DMS114 treated with DMSO at 0.1 percent for 48 hours (cell line): Measurements from ENCODE around the gene OSBPL10.
"Not testable (repeated sequence)": the region's sequence is repeated elsewhere in the genome, so short reads cannot be mapped to it uniquely, and the experiment has no call there.

Experiments used
- DNase-seq: peaks from one replicate; lab custom pipeline; 2025; ENCODE audit not compliant: unreplicated experiment; lab: John Stamatoyannopoulos, UW

Gene OSBPL10

DNA sequence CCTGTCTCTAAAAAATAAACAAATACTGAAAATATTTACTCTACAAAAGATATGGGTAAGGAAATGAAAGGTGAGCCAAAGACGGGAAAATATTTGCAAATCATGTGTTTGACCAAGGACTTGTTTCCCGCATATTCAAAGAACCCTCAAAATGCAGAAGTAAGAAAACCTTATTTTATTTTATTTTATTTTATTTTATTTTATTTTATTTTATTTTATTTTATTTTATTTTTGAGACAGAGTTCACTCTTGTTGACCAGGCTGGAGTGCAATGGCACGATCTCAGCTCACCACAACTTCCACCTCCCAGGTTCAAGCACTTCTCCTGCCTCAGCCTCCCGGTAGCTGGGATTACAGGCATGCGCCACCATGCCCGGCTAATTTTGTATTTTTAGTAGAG is 11.9 kb upstream of the OSBPL10 start:
- not testable (repeated sequence) for DNase-seq

DNA sequence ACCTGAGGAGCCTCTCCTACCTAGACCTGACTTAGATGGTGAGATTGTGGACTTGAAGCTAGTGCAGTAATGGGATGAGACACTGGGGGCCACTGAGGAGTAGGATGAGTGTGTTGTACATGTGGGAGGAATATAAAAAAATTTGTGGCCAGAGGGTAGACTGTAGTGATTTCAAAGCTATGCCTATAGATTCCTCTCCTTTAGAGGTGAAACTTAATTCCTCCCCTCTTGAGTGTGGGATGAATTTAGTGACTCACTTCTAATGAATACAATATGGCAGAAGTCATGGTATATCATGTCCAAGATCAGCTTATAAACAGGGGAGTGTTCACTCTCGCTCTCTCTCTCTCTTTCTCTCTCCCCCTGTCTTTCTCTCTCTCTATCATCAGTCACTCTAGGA is 7.2 kb upstream of the OSBPL10 start:
- no peak for DNase-seq

DNA sequence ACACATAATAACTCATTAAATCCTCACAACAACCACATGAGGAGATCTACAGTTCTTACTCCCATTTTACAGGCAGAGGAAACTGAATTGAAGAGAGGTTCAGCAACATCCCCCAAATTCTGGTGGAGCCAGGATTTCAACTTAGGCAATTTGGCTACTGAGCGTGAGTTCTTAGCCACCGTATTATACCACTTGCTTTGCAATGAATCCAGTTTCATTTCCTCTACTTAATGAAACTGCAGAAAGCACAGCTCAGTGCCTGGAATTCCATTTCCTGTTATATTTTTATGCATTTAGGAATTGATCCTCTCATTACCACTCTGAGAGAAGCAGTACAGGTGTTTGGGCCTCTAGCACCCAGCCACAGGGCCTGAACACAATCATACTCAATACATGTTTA is 4.8 kb upstream of the OSBPL10 start:
- no peak for DNase-seq

DNA sequence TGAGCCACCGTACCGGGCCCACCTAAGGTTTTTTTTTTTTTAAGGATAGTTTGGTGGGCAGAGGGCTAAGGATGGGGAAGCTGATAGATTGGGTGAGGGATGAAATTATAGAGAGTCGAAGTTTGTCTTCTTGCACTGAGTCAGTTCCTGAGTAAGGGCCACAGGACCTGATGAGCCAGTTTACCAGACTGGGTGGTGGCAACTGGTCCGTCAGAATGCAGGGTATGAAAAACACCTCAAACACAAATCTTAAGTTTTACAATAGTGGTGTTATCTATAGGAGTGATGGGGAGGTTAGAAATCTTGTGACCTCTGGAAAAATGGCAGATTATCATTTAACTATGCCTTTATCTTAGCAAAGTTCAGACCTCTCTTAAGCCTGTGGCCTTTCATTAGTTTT is 3.3 kb upstream of the OSBPL10 start:
- DNase-seq: no peak

DNA sequence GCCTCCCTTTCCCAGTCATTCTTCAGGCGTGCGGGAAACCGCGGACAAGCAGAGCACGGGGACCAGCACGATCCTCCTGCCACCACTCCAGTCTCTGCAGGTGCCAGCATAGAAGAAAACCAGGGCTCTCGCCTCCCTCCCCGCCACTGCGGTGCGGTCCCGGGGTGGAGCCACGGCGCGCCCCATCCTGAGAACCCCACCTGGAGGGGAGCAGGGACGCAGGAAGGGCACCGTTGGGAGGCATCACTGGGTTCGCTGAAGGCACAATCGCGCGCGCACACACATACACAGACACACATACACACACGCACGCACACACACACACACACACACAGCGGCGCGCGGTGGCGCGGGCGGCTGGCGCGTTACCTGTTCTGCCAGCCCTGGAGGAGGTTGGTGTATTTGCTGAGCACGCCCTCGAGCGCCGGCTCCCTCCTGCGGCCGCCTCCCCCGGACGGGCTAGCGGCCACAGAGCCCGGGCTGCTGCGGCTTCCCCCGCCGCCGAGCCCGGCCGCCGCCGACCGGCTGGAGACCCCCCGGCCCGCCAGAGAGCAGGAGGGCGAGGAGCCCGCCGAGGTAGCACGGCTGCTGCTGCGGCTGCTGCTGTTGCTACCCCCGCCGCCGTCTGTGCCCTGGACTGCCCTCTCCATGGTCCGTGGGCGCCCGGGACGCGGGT is 394 bp downstream of the OSBPL10 start:
- no peak for DNase-seq

DNA sequence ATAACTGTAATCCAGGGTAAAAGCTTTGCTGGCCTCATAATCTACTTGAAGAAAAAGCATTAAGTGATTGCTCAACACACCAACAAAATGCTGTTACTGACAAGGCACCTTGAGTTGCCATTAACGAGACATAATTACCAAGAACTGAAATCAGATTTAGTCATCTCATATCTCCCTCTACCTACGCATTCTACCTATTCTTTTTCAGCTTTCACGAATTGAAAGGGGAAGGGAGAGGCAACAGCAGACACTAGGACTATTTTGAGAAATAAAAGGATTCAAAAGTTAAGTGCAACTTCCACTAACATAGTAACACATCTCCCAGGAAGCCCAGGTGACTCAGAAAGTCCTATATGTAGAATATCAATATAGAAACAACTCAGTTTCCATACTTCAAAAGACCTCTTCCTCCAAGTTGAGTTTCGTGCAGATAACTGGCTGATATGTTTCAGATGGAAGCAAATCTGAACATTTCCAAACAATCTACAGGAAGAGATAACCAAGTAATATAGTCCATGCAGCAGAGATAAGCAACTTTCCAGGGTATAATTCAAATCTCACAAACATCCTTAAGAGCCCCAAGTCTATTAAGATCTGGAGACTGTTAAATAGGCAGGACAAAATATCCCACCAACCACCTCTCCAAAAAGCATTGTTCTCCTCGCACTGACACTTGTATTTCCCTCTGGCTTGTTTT is 1.9 kb downstream of the OSBPL10 start:
- DNase-seq: no peak

DNA sequence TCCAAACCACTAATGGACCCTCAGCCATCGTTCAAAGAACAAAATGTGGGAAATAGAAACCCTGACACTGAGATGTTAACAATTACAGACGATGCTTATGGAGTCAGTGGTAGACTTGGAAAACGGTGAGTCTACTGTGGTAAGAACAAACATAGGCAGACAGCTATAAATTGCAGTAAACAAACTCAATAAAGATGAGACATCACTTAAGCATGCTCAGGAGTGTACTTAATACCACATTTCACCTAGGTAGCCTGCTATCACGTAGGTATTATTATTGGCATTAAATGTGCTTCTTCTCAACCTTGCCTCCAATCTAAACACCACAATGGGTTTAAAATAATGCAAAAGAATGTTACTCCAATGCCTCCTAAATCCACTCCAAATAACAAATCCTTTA is 2.5 kb downstream of the OSBPL10 start:
- DNase-seq: no peak

DNA sequence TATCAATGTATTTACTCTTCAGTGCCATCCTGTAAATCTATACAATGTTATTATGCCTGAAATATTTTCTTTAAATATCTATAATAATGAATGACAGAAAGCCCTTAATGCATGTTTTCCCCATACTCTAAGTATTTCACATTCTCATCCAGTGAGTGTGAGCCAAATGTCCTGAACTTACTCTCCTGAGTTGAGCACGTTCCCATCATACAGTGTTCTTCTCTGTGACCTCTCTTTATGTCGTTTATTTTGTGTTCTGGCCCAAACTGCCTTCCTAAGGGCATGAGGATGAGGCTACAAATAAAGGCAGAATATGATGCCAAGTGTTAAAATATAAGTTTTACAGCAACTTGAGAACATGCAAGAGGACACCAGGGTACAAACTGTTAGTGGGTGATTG is 3.3 kb downstream of the OSBPL10 start:
- DNase-seq: no peak

DNA sequence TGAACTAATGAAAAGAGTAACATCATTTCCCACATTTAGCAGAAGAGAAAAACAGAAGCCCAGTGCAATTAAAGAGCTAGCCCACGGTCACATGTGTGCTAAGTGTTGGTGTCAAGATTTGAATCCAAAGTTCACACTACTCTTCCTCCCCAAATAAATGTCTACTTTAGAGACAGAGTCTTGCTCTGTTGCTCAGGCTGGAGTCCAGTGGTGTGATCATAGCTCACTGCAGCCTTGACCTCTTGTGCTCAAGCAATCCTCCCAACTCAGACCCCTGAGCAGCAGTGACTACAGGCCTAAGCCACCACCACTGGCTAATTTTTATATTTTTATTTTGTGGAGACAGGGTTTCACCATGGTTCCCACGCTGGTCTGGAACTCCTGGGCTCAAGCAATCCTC is 4.8 kb downstream of the OSBPL10 start:
- DNase-seq: no peak

DNA sequence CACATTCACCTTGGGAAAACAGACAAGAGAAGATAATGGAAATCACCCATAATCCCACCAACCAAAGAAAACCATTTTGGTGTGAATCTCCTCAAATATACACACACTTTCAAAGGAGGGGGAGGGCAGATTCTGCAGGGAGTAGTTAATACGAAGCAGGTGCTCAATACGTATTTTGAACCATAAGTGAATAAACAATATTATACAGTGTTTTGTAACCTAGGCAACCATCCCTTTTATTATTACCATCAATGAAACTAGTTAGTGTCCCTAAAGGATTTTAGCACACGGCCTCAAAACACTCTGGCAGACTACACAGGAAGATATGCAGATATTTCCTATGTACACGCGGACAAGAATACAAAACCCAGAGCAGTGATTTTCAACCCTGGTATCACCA is 6.1 kb downstream of the OSBPL10 start:
- DNase-seq: no peak

DNA sequence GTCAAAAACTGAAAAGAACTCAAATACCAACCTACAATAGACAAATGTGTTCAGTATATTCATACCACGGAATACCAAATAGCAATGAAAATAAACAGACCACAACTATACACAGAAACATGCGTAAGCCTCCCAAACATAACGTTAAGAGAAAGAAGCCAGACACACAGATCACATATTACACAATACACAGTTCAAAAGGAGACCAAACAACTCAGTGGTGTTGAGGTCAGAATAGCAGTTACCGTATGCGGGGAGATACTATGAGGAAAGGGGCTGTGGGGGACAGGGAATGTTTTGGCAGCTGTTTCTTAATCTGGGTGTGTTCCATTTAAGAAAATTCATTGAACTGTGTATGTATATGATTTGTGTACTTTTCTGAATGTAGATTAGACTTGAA is 6.6 kb downstream of the OSBPL10 start:
- no peak for DNase-seq

DNA sequence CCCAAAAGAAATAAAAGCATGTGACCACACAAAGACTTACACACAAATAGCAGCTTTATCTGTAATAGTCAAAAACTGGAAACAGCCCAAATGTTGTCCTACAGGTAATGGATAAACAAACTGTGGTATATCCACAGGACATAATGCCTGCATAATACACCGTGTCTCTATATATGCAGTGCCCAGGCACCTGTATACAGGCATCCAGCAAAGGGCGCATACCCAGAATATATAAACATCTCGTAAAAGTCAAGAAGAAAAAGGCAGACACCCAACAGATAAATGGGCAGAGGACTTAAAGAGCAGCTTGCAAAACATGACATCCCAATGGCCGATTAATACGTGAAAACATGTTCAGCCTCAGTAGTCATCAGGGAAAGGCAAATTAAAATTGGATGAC is 7.2 kb downstream of the OSBPL10 start:
- no peak for DNase-seq

DNA sequence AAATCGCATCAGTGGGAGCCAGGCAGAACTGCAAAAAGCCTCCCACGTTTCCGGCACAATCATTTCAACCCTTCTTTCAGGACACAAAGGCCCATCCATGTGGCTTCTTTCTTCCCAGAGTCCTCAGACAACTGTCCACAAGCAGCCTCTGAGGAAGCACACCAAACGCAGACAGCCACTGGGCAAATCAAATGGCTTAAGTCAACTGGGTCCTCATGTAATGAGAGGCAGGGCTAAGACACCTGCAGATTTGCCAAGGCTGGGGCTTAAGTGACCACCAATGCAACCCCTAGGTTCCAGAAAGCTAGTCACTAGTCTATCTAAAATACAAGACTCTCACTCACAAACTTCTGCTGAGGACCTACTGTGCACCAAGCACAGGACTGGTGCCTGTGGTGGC is 8.0 kb downstream of the OSBPL10 start:
- no peak for DNase-seq

DNA sequence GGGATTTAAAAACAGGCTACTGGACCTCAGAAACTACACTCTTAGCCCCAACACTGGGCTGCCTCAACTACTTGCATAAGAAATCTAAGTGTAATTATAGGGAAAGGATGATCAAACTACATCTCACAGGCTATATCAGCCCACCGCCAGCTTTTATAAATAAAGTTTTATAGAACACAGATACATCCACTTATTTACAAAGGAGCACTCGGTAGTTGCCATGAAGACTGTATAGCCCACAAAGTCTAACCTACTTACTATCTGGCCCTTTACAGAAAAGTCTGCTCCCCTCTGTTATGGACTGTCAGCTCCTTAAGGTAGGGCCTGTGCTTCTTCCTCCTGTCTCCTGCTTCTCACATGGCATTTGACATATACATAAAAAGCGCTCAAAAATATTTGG is 9.5 kb downstream of the OSBPL10 start:
- DNase-seq: no peak

DNA sequence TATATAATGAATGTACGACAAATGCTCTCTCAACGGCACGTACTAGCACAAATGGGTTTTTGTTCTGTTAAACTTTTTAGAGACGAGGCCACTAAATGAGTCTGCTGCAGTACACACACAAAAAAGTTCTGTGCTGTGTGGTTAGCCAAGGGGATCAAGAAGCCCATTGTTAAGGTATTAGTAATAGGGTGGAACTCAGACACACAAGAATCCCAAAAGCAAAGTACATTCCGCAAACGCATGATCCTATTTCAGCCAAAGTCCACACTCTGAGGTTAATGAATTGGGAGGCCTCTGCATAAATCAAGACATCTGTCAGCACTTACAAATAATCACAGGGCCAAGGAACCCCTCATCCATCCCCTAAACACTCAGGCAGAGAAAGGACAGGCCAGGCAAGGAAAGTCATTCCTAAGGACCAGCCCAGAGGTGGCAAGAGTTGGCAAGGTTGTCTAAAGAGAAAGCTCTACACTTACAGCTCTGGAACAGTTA is 12.1 kb downstream of the OSBPL10 start:
- peak; percentile 57 for DNase-seq

DNA sequence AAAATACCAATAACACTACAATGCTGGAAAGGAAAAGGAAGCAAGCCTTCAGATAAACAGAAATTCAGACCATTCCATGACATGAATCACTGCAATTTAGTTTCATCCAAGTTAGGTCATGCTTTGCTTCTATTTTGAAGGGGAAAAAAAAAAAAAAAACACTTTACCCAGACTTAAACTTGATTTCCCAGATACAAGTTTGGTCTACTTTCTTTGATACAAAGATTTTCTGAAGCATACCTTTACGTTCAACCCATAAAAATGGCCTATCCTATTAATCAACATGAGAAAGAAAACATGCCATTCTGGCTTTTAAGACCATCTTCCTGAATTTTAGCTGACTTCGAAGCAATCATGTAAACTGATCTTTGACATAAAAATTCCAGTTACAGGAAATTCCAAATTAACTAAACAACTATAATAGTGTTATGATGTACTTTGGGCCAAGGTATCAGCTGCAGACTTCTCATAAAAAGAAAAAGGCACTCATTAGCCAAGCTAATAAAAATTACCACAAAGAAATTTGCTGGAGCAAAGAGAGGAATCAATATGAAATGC is 12.6 kb downstream of the OSBPL10 start:
- peak; percentile 40 for DNase-seq

DNA sequence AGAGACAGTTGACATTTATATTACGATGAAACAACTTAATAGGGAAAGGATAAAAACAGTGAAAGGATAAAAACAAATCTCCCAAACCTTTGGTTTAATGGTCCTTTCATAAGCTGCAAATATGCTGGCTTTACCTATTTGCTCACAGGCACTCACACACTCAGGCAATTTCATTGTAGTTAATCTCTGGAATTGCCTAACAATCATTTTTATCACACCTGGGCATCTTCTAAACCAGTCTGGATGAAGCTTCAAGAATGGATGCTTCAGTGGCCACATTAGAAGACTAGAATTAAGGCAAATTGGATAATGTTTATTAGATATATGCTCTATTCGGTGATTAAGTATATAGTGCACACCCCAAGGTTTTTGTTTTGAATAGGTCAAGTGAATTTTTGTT is 13.5 kb downstream of the OSBPL10 start:
- no peak for DNase-seq

DNA sequence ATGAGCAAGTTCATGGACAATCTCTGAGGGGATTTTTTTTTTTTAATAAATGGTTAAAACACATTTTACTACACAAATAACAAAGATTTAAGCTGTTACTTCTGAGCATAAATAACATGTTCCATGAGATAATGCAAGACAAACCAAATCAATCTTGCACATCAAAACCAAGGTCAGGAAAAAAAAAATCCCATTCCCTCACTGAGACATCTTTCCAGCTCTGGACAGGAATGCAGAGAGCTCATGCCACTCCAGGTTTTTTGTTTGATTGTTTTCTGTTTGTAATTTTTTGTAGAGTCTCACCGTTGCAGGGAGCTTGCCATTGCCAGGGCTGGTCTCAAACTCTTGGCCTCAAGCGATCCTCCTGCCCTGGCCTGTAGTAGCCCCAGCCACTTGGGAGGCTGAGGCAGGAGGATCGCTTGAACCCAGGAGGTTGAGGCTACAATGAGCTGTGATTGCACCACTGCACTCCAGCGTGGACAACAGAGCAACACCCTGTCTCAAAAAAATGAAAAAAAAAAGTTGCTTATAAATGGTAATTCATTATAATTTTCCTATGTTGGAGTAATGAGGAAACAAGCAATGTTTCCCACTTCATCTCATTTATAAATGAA is 14.0 kb downstream of the OSBPL10 start:
- DNase-seq: no peak

DNA sequence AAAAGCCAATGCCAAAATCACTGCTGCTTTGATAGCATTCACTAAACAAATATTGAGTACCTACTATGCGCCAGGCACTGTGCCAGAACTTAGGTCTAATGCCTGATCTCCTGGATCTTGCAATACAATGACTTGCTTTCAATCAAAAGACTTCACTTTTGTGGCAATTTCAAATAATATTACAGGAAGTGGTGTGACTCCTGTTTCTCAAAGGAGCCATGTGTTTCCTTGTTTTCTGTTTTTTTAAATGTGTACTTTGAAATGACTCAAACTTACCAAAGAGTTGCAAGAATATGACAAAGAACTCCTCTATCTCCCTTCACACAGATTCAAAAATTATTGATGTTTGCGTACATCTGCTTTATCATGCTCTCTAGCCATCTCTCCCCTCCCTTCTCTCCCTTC is 18.3 kb downstream of the OSBPL10 start:
- DNase-seq: no peak

DNA sequence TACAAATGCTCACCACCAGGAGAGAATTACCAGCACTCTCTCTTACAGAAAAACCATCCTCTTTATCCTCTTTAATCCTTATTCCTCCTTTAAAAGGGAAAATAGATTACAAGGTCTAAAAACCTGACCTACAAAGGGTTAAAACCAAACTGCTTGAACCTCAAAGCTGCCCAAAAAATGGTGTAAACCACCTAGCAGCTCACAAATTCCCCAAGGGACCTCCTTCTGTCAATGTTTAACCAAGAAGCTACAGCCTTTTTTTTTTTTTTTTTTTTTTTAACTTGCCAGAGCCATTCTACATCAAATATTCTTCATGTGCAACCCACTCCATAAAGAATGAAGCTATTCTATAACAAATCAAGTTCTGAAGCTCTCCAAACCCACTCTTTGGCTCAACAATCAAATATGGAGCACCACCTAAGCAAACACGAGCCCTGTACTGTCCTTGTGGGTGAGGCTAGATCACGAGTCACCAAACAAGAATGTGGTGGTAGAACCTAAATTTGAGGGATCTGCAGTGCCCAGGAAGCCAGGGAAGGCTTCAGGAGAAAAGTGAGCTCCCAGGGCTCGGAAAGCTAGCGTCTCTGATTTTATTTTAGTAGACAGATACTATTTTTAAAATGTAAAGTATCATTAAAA is 20.1 kb downstream of the OSBPL10 start:
- DNase-seq: no peak

DNA sequence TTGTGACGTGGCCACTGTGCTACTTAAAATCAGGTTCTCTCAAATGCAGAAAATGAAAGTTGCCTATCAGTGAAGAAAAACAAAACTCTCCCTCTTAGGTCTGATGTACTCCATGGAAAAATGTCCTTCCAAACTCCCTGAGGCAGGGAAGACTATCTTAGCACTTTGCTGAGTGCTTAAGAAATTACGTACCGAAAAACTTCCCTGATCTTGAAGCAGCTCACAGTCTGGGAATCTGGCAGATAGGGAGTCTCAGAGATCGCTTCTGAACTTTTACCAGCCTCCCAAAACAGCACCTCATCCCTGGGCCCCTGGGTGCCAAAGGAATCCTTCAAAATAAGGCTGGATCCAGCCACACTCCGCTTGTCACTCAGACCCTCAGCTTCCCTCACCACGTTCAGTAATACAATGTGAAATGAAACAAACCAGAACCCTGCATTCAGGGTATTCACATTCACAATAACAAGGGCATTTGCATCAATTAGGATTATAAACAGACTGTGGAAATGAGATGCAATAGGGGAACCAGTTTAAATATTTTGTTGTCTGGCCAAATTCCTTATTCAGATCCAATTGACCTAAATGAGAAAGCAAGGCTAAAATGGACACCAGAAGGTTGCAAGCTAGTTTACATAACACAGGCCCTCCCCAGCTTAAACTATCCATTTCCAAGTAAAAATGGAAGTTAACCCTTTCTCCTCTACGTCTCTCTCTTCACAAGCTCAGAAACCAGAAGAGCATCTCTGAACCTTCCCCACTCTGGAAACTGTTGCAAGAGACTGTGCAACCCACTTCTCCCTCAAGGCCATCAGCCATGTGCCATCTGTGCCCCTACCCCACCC is 20.9 kb downstream of the OSBPL10 start:
- DNase-seq: no peak
